ENCODE results near the gene DUSP16. TPM values are rescaled to one million over a fixed set of nuclear protein-coding genes. Genes with fewer than 3 reads are reported as not detected.
A peak's percentile ranks its signal among the peaks of the same experiment; 100 is the strongest.
"Not testable (repeated sequence)": the region's sequence is repeated elsewhere in the genome, so short reads cannot be mapped to it uniquely, and the experiment has no call there.

Gene DUSP16
- total RNA-seq, 2 donors from 2014 or later: 105 to 129 TPM

DNA sequence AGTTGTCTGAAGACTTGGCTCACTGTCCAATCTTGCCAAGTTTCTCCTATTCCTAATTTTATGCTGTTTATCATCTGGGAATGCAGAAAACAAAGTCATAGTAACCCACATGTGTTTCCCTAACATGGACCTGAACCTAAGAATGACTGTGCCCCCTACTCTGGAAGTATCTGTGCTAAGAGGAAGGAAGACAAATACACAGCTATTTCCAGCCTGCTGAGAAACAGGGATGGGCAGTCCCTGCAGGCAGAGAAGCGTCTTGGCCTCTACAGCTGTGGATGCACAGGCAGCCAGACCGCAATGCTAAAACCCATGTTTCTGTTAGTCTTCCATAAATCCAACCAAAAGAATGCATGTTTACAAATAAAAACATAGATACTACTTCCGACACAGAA is 56.2 kb downstream of the DUSP16 start:
- peaks cover 1 to 6% of the 10 kb centered on the region in 2 donors for H3K36me3 Mint-ChIP-seq (ENCODE audit: insufficient read depth in 2 of 2)
- peak overlapping the region; percentile 53 to 70 for H3K4me3 Mint-ChIP-seq
- H3K9me3 Mint-ChIP-seq: no peaks in the 10 kb centered on the region
- peaks cover 56% of the 10 kb centered on the region for H3K4me1 Mint-ChIP-seq (ENCODE audit: low read depth)
- H3K27me3 Mint-ChIP-seq (ENCODE audit: low read depth): no peaks in the 10 kb centered on the region
- ATAC-seq (replicated peaks in 1 of 2) (no peak), DNase-seq (no peak)
- H3K27ac Mint-ChIP-seq: peak overlapping the region; percentile 81

DNA sequence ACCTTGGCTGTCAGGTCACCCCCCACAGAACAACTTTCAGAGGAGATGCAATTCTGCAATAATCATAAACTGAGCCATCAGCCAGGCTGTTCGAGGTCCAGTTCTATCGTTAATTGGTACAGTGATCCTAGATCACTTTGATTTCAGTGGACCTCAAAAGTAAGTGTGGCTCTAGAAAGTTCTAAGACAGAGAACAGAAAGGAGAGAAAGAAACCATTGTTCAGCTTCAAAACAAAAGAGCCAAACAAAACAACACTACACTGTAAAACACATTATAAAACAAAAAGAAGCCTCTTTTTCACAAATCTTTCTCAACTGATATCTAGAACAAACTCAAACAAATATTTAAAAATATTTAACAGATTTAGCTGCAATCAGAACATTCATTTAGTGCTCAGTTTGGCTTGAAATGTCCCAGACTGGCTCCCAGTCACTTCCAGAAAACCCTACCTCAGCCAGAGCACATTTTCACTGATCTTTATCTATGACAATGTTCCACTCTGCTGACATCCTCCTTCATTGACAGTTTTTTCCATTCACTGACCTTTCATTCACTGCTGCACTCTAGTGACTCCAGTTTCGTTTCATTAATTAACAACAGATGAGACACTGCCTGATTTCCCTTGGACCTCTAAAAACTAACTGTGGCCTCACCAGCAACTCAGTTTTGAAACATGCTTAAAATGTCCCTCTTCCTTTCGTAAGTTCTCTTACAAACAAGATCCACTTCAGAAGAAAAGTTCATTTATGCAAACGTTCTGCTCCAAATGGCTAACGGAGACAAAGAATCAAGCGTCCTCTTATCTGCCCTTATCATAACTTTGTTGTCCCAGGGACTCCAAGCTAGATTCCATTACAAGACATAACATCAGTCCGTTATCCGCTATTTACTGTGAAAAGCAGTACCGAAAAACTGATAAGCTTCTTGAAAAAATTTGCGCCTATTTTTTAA is 56.8 kb downstream of the DUSP16 start:
- no peaks in the 10 kb centered on the region for H3K27me3 Mint-ChIP-seq (ENCODE audit: low read depth)
- H3K27ac Mint-ChIP-seq: peak overlapping the region; percentile 81
- H3K36me3 Mint-ChIP-seq (ENCODE audit: insufficient read depth in 2 of 2): peaks cover 1 to 10% of the 10 kb centered on the region in 2 donors
- H3K4me3 Mint-ChIP-seq: peak overlapping the region; percentile 53 to 70
- DNase-seq: peak; percentile 50 to 52
- no peaks in the 10 kb centered on the region for H3K9me3 Mint-ChIP-seq
- H3K4me1 Mint-ChIP-seq (ENCODE audit: low read depth): peaks cover 62% of the 10 kb centered on the region
- ATAC-seq (replicated peaks in 1 of 2): peak; percentile 83 to 89

DNA sequence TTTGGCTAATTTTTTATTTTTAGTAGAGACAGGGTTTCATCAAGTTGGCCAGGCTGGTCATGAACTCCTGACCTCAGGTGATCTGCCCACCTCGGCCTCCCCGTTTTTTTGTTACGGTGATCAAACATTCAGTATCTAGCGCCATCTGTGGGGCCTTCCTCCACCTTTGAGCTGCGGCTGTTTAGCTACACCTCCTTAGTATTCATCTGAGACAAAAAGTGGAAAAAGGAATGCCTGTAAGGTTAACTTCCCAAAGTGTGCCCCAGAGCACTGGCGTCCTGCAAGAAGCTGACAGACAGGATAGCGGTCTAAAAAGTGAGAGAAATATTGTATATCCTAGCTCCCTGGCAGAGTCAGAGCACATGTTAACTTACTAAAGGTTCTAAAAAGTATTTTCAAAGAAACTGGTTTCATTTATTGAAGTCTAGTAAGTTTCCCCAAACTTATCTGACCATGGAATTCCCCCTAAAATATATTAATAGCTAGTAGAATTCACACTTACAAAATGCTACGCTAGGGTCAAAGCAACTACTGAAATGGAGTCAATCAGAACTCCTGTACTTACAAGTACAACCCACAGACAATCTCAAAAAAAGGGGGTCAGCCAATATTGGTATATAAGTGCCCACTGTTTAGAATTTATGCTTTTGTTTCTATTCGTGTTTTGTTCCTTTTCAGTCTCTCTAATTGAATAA is 59.1 kb downstream of the DUSP16 start:
- Mint-ChIP-seq H3K4me3 (peak overlapping the region; percentile 33 to 75), H3K36me3 (ENCODE audit: insufficient read depth in 2 of 2) (peaks cover 8% of the 10 kb centered on the region in 2 donors), H3K9me3 (no peaks in the 10 kb centered on the region), H3K27ac (peak overlapping the region; percentile 96), H3K27me3 (ENCODE audit: low read depth) (no peaks in the 10 kb centered on the region), H3K4me1 (ENCODE audit: low read depth) (peaks cover 67% of the 10 kb centered on the region)
- ATAC-seq (replicated peaks in 1 of 2) (peak in 1 of 2 donors; percentile 3), DNase-seq (no peak)

DNA sequence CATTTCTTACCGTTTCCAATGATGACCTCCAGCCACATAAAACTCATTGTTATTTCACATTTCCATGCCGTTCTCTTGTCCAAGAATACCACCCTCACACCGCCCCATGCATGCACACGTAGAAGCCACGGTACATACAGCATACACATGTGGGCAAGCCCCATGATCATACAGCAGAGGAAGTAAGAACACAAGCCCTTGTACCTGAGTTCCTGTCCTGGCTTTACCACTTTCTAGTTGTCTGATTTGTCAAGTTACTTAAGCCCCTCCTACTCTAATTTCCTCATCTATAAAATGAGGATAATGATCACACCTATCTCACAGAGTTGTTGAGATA is 59.9 kb downstream of the DUSP16 start:
- peak overlapping the region; percentile 96 for H3K27ac Mint-ChIP-seq
- peaks cover 8 to 11% of the 10 kb centered on the region in 2 donors for H3K36me3 Mint-ChIP-seq (ENCODE audit: insufficient read depth in 2 of 2)
- DNase-seq: no peak
- no peaks in the 10 kb centered on the region for H3K9me3 Mint-ChIP-seq
- no peak for ATAC-seq (replicated peaks in 1 of 2)
- no peaks in the 10 kb centered on the region for H3K27me3 Mint-ChIP-seq (ENCODE audit: low read depth)
- H3K4me1 Mint-ChIP-seq (ENCODE audit: low read depth): peaks cover 67% of the 10 kb centered on the region
- peak overlapping the region; percentile 33 to 75 for H3K4me3 Mint-ChIP-seq

- ATAC-seq (replicated peaks in 1 of 2); H3K9me3 Mint-ChIP-seq; DNase-seq; H3K27me3 Mint-ChIP-seq (ENCODE audit: low read depth): not testable (repeated sequence)
- H3K4me1 Mint-ChIP-seq (ENCODE audit: low read depth): peaks cover 67% of the 10 kb centered on the region
- peak overlapping the region; percentile 96 for H3K27ac Mint-ChIP-seq
- peaks cover 8 to 11% of the 10 kb centered on the region in 2 donors for H3K36me3 Mint-ChIP-seq (ENCODE audit: insufficient read depth in 2 of 2)
- peak overlapping the region; percentile 33 to 75 for H3K4me3 Mint-ChIP-seq
Measured at GRCh38 chr12:12502130-12502814, 60.4 kb downstream of the DUSP16 start.

GRCh38 chr12:12501121-12501520 is 61.5 kb downstream of the DUSP16 start:
- peak in 1 of 2 donors; percentile 36 for ATAC-seq (replicated peaks in 1 of 2)
- no peaks in the 10 kb centered on the region for H3K9me3 Mint-ChIP-seq
- DNase-seq: no peak
- H3K36me3 Mint-ChIP-seq (ENCODE audit: insufficient read depth in 2 of 2): peaks cover 8 to 11% of the 10 kb centered on the region in 2 donors
- peaks cover 56% of the 10 kb centered on the region for H3K4me1 Mint-ChIP-seq (ENCODE audit: low read depth)
- peak overlapping the region; percentile 92 for H3K27ac Mint-ChIP-seq
- H3K27me3 Mint-ChIP-seq (ENCODE audit: low read depth): no peaks in the 10 kb centered on the region
- peak overlapping the region; percentile 23 to 64 for H3K4me3 Mint-ChIP-seq

DNA sequence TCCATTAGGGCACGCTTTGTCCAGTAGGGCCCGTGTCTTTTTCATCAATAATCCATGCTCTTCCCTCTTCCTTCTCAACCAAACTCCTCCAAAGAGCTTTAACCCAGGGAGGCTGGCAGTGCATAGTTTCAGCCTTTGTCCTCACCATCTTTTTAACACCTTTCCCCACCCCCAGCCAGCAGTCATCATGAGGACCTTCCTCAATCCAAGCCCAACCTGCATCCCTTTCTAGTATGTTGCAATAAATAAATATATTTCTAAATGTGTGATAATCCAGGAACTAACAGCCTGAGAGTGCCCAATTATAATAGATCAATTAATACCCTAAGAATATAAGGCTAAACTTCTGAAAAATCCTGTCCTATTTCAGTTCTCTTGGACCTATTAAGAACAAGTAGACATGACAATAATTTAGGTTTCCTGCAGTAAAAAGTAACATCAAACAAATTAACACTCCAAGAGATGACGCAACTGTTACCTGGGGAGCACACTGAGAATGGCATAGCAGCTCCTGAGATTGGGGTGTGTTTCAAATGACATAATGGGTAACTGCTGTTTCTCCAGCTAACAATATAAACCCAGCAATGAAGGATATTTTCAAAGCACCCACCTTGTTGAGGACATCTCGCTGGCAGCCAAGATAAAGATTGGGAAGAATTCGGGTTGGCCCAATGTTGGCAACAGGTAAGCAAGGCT is 62.6 kb downstream of the DUSP16 start:
- Mint-ChIP-seq H3K27me3 (ENCODE audit: low read depth) (no peaks in the 10 kb centered on the region), H3K36me3 (ENCODE audit: insufficient read depth in 2 of 2) (peaks cover 11% of the 10 kb centered on the region in 2 donors)

DNA sequence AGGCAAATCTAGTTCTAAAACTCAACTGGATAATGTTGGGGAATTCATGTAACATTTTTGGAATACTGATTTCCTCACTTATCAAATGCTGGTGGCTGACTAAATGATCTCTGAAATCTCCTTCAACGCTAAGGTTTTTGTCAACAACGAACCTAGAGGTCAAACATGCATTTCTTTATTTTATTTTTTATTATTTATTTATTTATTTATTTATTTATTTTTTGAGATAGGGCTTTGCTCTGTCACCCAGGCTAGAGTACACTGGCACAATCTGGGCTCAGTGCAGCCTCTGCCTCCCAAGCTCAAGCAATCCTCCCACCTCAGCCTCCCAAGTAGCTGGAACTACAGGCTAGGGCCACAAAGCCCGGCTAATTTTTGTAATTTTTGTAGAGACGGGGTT is 64.5 kb downstream of the DUSP16 start:
- Mint-ChIP-seq H3K27me3 (ENCODE audit: low read depth) (no peaks in the 10 kb centered on the region), H3K36me3 (ENCODE audit: insufficient read depth in 2 of 2) (peaks cover 10% of the 10 kb centered on the region in 2 donors), H3K4me1 (ENCODE audit: low read depth) (peaks cover 33% of the 10 kb centered on the region), H3K9me3 (no peaks in the 10 kb centered on the region), H3K27ac (no peak overlapping the region), H3K4me3 (no peak overlapping the region)
- DNase-seq (no peak), ATAC-seq (replicated peaks in 1 of 2) (no peak)

More for the DNA sequence above, 62.6 kb downstream of the DUSP16 start:
- DNase-seq: no peak
- Mint-ChIP-seq H3K9me3 (no peaks in the 10 kb centered on the region), H3K4me3 (peak overlapping the region in 1 of 2 donors; percentile 38), H3K27ac (peak overlapping the region; percentile 44), H3K4me1 (ENCODE audit: low read depth) (peaks cover 52% of the 10 kb centered on the region)
- ATAC-seq (replicated peaks in 1 of 2): no peak

DNA sequence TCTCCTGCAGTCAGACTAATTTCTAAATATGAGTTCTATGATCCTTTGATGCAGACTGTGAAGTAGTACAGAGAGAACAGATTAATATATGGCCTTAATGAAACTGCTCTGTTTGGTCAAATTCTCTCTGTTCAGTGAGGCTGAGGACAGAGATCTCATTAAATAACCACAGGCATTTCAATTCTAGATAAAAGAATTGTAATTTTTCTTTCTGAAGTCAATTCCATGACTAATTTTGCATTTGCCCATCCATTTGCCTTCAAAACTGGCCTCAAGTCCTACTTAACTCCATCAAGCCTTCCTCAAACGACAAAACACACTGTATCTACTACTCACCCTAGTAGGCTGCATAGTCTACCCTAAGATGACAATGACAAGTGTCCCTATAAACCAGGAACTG is 67.1 kb downstream of the DUSP16 start:
- Mint-ChIP-seq H3K27ac (peak overlapping the region; percentile 20), H3K36me3 (ENCODE audit: insufficient read depth in 2 of 2) (peaks cover 4 to 10% of the 10 kb centered on the region in 2 donors), H3K27me3 (ENCODE audit: low read depth) (no peaks in the 10 kb centered on the region), H3K9me3 (no peaks in the 10 kb centered on the region), H3K4me1 (ENCODE audit: low read depth) (peaks cover 10% of the 10 kb centered on the region), H3K4me3 (peak overlapping the region in 1 of 2 donors; percentile 12)
- no peak for ATAC-seq (replicated peaks in 1 of 2)
- DNase-seq: no peak

DNA sequence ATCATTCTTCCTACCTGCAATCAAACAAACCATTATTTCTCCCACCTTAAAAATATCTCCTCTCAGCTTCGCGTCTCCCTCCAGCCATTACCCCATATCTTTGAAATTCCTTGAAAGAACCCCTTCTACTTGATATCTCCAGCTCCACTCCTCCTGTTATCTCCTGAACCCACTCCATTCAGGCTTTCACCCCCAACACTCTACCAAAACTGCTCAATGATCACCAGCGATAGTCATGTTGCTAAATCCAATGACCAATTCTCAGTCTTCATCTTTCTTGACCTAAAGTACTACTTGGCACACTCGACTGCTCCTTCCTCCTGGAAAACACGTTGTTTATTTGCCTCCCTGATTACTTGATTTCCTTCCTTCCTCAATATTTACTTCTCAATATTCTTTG is 70.1 kb downstream of the DUSP16 start:
- Mint-ChIP-seq H3K4me1 (ENCODE audit: low read depth) (peaks cover 20% of the 10 kb centered on the region), H3K27ac (no peak overlapping the region)

DNA sequence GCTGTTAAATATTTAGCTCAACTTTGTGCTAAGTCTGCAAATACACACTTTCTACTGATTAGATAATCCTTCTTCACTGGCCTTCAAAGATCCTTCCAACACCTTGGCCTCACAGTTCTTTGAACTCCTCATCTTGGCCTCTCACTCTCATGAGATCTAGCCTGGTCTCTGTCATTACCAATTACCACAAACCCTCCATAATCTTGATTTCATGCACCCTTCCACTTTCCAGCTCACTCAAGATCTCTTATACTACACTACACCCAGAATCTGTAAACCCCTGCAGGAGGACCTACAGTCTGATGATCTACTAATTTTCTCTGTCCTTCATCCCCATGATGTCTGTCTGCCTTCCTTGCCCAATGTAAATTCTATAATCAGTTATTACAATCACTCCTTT is 71.1 kb downstream of the DUSP16 start:
- ATAC-seq (replicated peaks in 1 of 2): peak; percentile 53 to 58
- H3K27me3 Mint-ChIP-seq (ENCODE audit: low read depth): no peaks in the 10 kb centered on the region

More for the DNA sequence above, 70.1 kb downstream of the DUSP16 start:
- Mint-ChIP-seq H3K9me3 (peaks cover 4 to 5% of the 10 kb centered on the region in 2 donors), H3K4me3 (no peak overlapping the region), H3K27me3 (ENCODE audit: low read depth) (no peaks in the 10 kb centered on the region), H3K36me3 (ENCODE audit: insufficient read depth in 2 of 2) (peaks cover 12 to 15% of the 10 kb centered on the region in 2 donors)
- DNase-seq: no peak
- no peak for ATAC-seq (replicated peaks in 1 of 2)

DNA sequence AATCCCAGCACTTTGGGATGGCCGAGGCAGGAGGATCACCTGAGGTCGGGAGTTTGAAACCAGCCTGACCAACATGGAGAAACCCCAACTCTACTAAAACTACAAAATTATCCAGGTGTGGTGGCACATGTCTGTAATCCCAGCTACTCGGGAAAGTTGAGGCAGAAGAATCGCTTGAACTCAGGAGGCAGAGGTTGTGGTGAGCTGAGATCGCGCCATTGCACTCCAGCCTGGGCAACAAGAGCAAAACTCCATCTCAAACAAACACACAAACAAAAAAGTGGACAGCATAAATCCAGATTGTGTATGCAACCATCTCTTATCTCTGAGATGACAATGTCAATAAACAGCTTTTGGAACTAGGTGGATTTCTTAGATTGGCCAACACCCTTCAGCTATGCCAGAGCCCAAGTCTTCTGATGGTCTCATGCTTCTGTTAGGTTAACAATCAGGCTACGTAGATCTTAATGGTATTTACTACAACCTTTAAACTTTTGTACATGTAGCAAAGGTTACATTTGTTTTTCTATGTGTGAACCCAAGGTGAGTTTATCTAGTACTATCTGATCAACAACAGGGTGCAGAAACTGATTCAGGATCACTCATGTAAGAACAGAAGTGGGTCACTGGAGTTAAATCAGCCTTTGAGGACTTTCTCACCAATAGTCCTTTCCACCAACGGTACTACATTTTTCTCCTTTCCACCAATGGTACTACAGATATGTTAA is 73.7 kb downstream of the DUSP16 start:
- peaks cover 32% of the 10 kb centered on the region for H3K4me1 Mint-ChIP-seq (ENCODE audit: low read depth)
- ATAC-seq (replicated peaks in 1 of 2) (peak; percentile 35 to 59), DNase-seq (no peak)
- peaks cover 15 to 26% of the 10 kb centered on the region in 2 donors for H3K36me3 Mint-ChIP-seq (ENCODE audit: insufficient read depth in 2 of 2)
- peak overlapping the region in 1 of 2 donors; percentile 37 for H3K4me3 Mint-ChIP-seq
- no peaks in the 10 kb centered on the region for H3K27me3 Mint-ChIP-seq (ENCODE audit: low read depth)
- H3K27ac Mint-ChIP-seq: peak overlapping the region; percentile 88
- H3K9me3 Mint-ChIP-seq: peaks cover 4 to 5% of the 10 kb centered on the region in 2 donors

More for the DNA sequence above, 71.1 kb downstream of the DUSP16 start:
- Mint-ChIP-seq H3K9me3 (peaks cover 4 to 5% of the 10 kb centered on the region in 2 donors), H3K4me1 (ENCODE audit: low read depth) (peaks cover 30% of the 10 kb centered on the region), H3K4me3 (no peak overlapping the region), H3K36me3 (ENCODE audit: insufficient read depth in 2 of 2) (peaks cover 12 to 15% of the 10 kb centered on the region in 2 donors), H3K27ac (no peak overlapping the region)
- no peak for DNase-seq
